ENCODE results near the gene DDX23.
A peak's percentile ranks its signal among the peaks of the same experiment; 100 is the strongest.

Gene DDX23

GRCh38 chr12:48822139-48822538 lies 29.8 kb downstream of the DDX23 start:
- no peak for DNase-seq

- DNase-seq: no peak
Measured at GRCh38 chr12:48819986-48820725, 31.8 kb downstream of the DDX23 start.

- DNase-seq: no peak
Measured at GRCh38 chr12:48818831-48819590, 33.0 kb downstream of the DDX23 start.

- DNase-seq: peak; percentile 71
Measured at GRCh38 chr12:48817873-48818830, 33.8 kb downstream of the DDX23 start, which contains the start of gene CACNB3. Gene CACNB3, plus strand, starts transcription at chr12:48818496. Its CDS starts 434 bp downstream, at chr12:48818930.

- DNase-seq: no peak
Measured at GRCh38 chr12:48816143-48816854, 35.7 kb downstream of the DDX23 start.

GRCh38 chr12:48815126-48816110 lies 36.5 kb downstream of the DDX23 start:
- peak; percentile 82 for DNase-seq

- no peak for DNase-seq
Measured at GRCh38 chr12:48814262-48815125, 37.5 kb downstream of the DDX23 start.

GRCh38 chr12:48813465-48814261 lies 38.3 kb downstream of the DDX23 start:
- no peak for DNase-seq

GRCh38 chr12:48812389-48812788 lies 39.6 kb downstream of the DDX23 start:
- DNase-seq: no peak

- DNase-seq: no peak
Measured at GRCh38 chr12:48811437-48812090, 40.4 kb downstream of the DDX23 start.

- no peak for DNase-seq
Measured at GRCh38 chr12:48810903-48811431, 41.0 kb downstream of the DDX23 start.

GRCh38 chr12:48807981-48808380 lies 44.0 kb downstream of the DDX23 start:
- DNase-seq: no peak

GRCh38 chr12:48803675-48804074 lies 48.3 kb downstream of the DDX23 start:
- no peak for DNase-seq

- DNase-seq: no peak
Measured at GRCh38 chr12:48800971-48801370, 51.0 kb downstream of the DDX23 start.

- DNase-seq: no peak
Measured at GRCh38 chr12:48800457-48800856, 51.5 kb downstream of the DDX23 start.

GRCh38 chr12:48796976-48797375 lies 55.0 kb downstream of the DDX23 start:
- DNase-seq: no peak

GRCh38 chr12:48795550-48796455 lies 56.2 kb downstream of the DDX23 start:
- DNase-seq: peak; percentile 54
